HEK293 (cell line): Measurements from ENCODE around the gene CDH7.
A peak's percentile ranks its signal among the peaks of the same experiment; 100 is the strongest.

Experiments used
- CTCF ChIA-PET: fragments of 350-600 bp; formaldehyde crosslinking; extraction: SDS; loops from one replicate; lab custom pipeline; 2021; ENCODE audit warnings: antibody characterized with exemption; lab: Yijun Ruan, JAX
- POLR2A ChIA-PET: fragments of 300-600 bp; formaldehyde crosslinking; extraction: SDS; loops from one replicate; lab custom pipeline; 2020; ENCODE audit warnings: antibody characterized with exemption, inconsistent platforms; lab: Yijun Ruan, JAX
- H3K27ac ChIP-seq: fragments of 200-500 bp; sonication (Bioruptor generic); 2 replicates; pipeline ENCODE4 v1.5.1; 2014; ENCODE audit warnings: low read depth, low read length, control low read depth, inconsistent platforms; ENCODE audit errors: extremely low read depth
- H3K36me3 ChIP-seq, 2 experiments: fragments of 200-500 bp in 1 of 2; sonication (Bioruptor generic) in 1 of 2; 1 replicate in 1 of 2; 2 replicates in 1 of 2; pipeline ENCODE4 v1.5.1; 2014 to 2017; ENCODE audit warnings: inconsistent platforms in 2 of 2, low read length in 2 of 2; ENCODE audit not compliant: control insufficient read depth in 2 of 2, insufficient read depth in 1 of 2
- H3K4me1 ChIP-seq: fragments of 200-500 bp; sonication (Bioruptor generic); 2 replicates; pipeline ENCODE4 v1.5.1; 2014; ENCODE audit warnings: mild to moderate bottlenecking, low read length, inconsistent platforms; ENCODE audit not compliant: control insufficient read depth, insufficient read depth
- H3K4me3 ChIP-seq: 2 replicates; pipeline ENCODE4 v1.5.1; 2011; ENCODE audit warnings: low read depth, mild to moderate bottlenecking, control low read depth, low read length, moderate library complexity
- H3K9me3 ChIP-seq: fragments of 200-500 bp; sonication (Bioruptor generic); 2 replicates; pipeline ENCODE4 v1.5.1; 2014; ENCODE audit warnings: low read depth, low read length, inconsistent platforms; ENCODE audit not compliant: control insufficient read depth, insufficient read depth
- GFI1B ChIP-seq: fragments of 450-650 bp; formaldehyde crosslinking; IDR thresholded peaks from 2 replicates; pipeline ENCODE4 v1.5.1; 2016; ENCODE audit warnings: missing biosample characterization, missing genetic modification characterization
- HOXC10 ChIP-seq: sonication (generic); formaldehyde crosslinking; IDR thresholded peaks from 2 replicates; pipeline ENCODE4 v1.8.1; 2023; ENCODE audit warnings: mild to moderate bottlenecking, missing genetic modification reagents
- YY1 ChIP-seq: fragments of 450-650 bp; formaldehyde crosslinking; IDR thresholded peaks from 2 replicates; pipeline ENCODE4 v1.5.1; 2018; ENCODE audit warnings: missing biosample characterization, missing genetic modification characterization
- ZNF132 ChIP-seq: fragments of 450-650 bp; formaldehyde crosslinking; IDR thresholded peaks from 2 replicates; pipeline ENCODE4 v1.5.1; 2017; ENCODE audit warnings: missing biosample characterization, missing genetic modification characterization, borderline replicate concordance
- ZNF155 ChIP-seq: fragments of 450-650 bp; formaldehyde crosslinking; IDR thresholded peaks from 2 replicates; pipeline ENCODE4 v1.5.1; 2016; ENCODE audit warnings: missing biosample characterization, missing genetic modification characterization
- ZNF16 ChIP-seq: fragments of 450-650 bp; formaldehyde crosslinking; IDR thresholded peaks from 2 replicates; pipeline ENCODE4 v1.5.1; 2016; ENCODE audit warnings: low read depth, missing biosample characterization, missing genetic modification characterization
- ZNF24 ChIP-seq: fragments of 450-650 bp; formaldehyde crosslinking; IDR thresholded peaks from 2 replicates; pipeline ENCODE4 v1.5.1; 2016; ENCODE audit warnings: missing biosample characterization, missing genetic modification characterization
- ZNF266 ChIP-seq: fragments of 450-650 bp; formaldehyde crosslinking; IDR thresholded peaks from 2 replicates; pipeline ENCODE4 v1.5.1; 2016; ENCODE audit warnings: missing biosample characterization, missing genetic modification characterization, low read depth
- ZNF302 ChIP-seq: fragments of 450-650 bp; formaldehyde crosslinking; IDR thresholded peaks from 2 replicates; pipeline ENCODE4 v1.5.1; 2016; ENCODE audit warnings: missing biosample characterization, missing genetic modification characterization, low read depth
- ZNF311 ChIP-seq: fragments of 450-650 bp; formaldehyde crosslinking; IDR thresholded peaks from 2 replicates; pipeline ENCODE4 v1.5.1; 2017; ENCODE audit warnings: missing biosample characterization, missing genetic modification characterization, borderline replicate concordance
- ZNF391 ChIP-seq: fragments of 450-650 bp; formaldehyde crosslinking; IDR thresholded peaks from 2 replicates; pipeline ENCODE4 v1.5.1; 2016; ENCODE audit warnings: low read depth, missing biosample characterization, missing genetic modification characterization, borderline replicate concordance
- ZNF560 ChIP-seq: fragments of 450-650 bp; formaldehyde crosslinking; IDR thresholded peaks from 2 replicates; pipeline ENCODE4 v1.5.1; 2017; ENCODE audit warnings: missing biosample characterization, missing genetic modification characterization, borderline replicate concordance
- ZNF626 ChIP-seq: fragments of 450-650 bp; sonication (Bioruptor Pico); formaldehyde crosslinking; IDR thresholded peaks from 2 replicates; pipeline ENCODE4 v1.5.1; 2018; ENCODE audit warnings: missing biosample characterization, missing genetic modification characterization, inconsistent platforms
- ZNF629 ChIP-seq: fragments of 450-650 bp; formaldehyde crosslinking; IDR thresholded peaks from 2 replicates; pipeline ENCODE4 v1.5.1; 2017; ENCODE audit warnings: missing biosample characterization, missing genetic modification characterization
- ZNF658 ChIP-seq: fragments of 450-650 bp; formaldehyde crosslinking; IDR thresholded peaks from 2 replicates; pipeline ENCODE4; 2016; ENCODE audit warnings: missing biosample characterization, missing genetic modification characterization
- ZNF670 ChIP-seq: fragments of 450-650 bp; formaldehyde crosslinking; IDR thresholded peaks from 2 replicates; pipeline ENCODE4 v1.5.1; 2016; ENCODE audit warnings: missing biosample characterization, missing genetic modification characterization, low read depth
- ZNF777 ChIP-seq: fragments of 450-650 bp; formaldehyde crosslinking; IDR thresholded peaks from 2 replicates; pipeline ENCODE4 v1.5.1; 2017; ENCODE audit warnings: missing biosample characterization, missing genetic modification characterization, borderline replicate concordance
- ZNF830 ChIP-seq: fragments of 450-650 bp; IDR thresholded peaks from 2 replicates; pipeline ENCODE4 v1.5.0; 2018; ENCODE audit warnings: missing biosample characterization, missing genetic modification characterization, low read depth, mild to moderate bottlenecking, moderate library complexity
- TF ChIP-seq, protein P1 (sequence below): fragments of 450-650 bp; formaldehyde crosslinking; IDR thresholded peaks from 2 replicates; pipeline ENCODE4 v1.5.1; 2017; ENCODE audit warnings: missing biosample characterization, missing genetic modification characterization
- TF ChIP-seq, protein P2 (sequence below): fragments of 450-650 bp; formaldehyde crosslinking; IDR thresholded peaks from 2 replicates; pipeline ENCODE4 v1.5.1; 2017; ENCODE audit warnings: missing biosample characterization, missing genetic modification characterization
- TF ChIP-seq, protein P3 (sequence below): fragments of 450-650 bp; formaldehyde crosslinking; IDR thresholded peaks from 2 replicates; pipeline ENCODE4 v1.5.1; 2017; ENCODE audit warnings: missing biosample characterization, missing genetic modification characterization
- TF ChIP-seq, protein P4 (sequence below): fragments of 450-650 bp; formaldehyde crosslinking; IDR thresholded peaks from 2 replicates; pipeline ENCODE4; 2016; ENCODE audit warnings: missing biosample characterization, missing genetic modification characterization

CDH7 gene

DNA sequence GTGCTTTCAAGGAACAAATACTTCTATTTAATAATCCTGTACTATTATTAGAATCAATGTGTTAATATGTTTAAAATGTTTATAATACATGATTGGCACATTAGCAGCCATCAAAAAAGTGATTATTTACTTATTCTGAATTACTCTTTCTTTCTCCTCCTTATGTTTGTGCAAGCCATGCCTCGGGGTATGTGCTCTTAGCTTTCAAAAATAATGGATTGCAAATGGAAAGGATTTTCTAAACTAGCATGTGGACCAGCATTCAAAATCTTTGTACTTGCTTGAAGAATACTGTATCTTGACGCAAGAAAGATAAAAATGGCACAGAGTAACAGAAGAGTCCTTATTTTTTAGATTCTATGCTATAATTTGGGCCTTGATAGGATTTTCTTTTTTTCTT, 156.5 kb downstream of the CDH7 start:
- POLR2A ChIA-PET, result interaction anchor here (1.1 kb wide), 1 partner anchor 9 kb away, joined by 4 read pairs; no protein-coding TSS in a partner anchor
- CTCF ChIA-PET, result interaction anchor here (0.6 to 1.5 kb wide), 2 partner anchors 31 to 1896 kb away, joined by 3 to 7 read pairs; no protein-coding TSS in a partner anchor
- H3K4me3 ChIP-seq, result no peak overlapping the region
- TF ChIP-seq, protein P1, sequence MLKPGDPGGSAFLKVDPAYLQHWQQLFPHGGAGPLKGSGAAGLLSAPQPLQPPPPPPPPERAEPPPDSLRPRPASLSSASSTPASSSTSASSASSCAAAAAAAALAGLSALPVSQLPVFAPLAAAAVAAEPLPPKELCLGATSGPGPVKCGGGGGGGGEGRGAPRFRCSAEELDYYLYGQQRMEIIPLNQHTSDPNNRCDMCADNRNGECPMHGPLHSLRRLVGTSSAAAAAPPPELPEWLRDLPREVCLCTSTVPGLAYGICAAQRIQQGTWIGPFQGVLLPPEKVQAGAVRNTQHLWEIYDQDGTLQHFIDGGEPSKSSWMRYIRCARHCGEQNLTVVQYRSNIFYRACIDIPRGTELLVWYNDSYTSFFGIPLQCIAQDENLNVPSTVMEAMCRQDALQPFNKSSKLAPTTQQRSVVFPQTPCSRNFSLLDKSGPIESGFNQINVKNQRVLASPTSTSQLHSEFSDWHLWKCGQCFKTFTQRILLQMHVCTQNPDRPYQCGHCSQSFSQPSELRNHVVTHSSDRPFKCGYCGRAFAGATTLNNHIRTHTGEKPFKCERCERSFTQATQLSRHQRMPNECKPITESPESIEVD (tag by site-specific recombination), result peak; percentile 47
- TF ChIP-seq ZNF302 (tag by site-specific recombination) (no peak), ZNF155 (tag by site-specific recombination) (no peak), ZNF266 (tag by site-specific recombination) (no peak), ZNF311 (tag by site-specific recombination) (no peak), ZNF560 (tag by site-specific recombination) (no peak), YY1 (tag by site-specific recombination) (no peak), ZNF132 (tag by site-specific recombination) (no peak), ZNF391 (tag by site-specific recombination) (no peak), ZNF830 (no peak), ZNF16 (no peak), GFI1B (tag by site-specific recombination) (no peak)
- TF ChIP-seq, protein P2, sequence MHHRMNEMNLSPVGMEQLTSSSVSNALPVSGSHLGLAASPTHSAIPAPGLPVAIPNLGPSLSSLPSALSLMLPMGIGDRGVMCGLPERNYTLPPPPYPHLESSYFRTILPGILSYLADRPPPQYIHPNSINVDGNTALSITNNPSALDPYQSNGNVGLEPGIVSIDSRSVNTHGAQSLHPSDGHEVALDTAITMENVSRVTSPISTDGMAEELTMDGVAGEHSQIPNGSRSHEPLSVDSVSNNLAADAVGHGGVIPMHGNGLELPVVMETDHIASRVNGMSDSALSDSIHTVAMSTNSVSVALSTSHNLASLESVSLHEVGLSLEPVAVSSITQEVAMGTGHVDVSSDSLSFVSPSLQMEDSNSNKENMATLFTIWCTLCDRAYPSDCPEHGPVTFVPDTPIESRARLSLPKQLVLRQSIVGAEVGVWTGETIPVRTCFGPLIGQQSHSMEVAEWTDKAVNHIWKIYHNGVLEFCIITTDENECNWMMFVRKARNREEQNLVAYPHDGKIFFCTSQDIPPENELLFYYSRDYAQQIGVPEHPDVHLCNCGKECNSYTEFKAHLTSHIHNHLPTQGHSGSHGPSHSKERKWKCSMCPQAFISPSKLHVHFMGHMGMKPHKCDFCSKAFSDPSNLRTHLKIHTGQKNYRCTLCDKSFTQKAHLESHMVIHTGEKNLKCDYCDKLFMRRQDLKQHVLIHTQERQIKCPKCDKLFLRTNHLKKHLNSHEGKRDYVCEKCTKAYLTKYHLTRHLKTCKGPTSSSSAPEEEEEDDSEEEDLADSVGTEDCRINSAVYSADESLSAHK (tag by site-specific recombination), result peak; percentile 77; the same call in 1 of the 2 replicates
- TF ChIP-seq, protein P3, sequence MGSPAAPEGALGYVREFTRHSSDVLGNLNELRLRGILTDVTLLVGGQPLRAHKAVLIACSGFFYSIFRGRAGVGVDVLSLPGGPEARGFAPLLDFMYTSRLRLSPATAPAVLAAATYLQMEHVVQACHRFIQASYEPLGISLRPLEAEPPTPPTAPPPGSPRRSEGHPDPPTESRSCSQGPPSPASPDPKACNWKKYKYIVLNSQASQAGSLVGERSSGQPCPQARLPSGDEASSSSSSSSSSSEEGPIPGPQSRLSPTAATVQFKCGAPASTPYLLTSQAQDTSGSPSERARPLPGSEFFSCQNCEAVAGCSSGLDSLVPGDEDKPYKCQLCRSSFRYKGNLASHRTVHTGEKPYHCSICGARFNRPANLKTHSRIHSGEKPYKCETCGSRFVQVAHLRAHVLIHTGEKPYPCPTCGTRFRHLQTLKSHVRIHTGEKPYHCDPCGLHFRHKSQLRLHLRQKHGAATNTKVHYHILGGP (tag by site-specific recombination), result no peak
- TF ChIP-seq, all 188 proteins: peak for 2
- Histone ChIP-seq H3K36me3 (no peaks in the 10 kb centered on the region), H3K27ac (peak overlapping the region; percentile 51; the same call in 1 of the 2 replicates), H3K9me3 (no peaks in the 10 kb centered on the region), H3K4me1 (peaks cover 35% of the 10 kb centered on the region)

GRCh38 chr18:65919018-65919417, 168.2 kb downstream of the CDH7 start:
- H3K4me1 ChIP-seq, result no peaks in the 10 kb centered on the region
- TF ChIP-seq ZNF777 (tag by site-specific recombination), result no peak
- no peak overlapping the region for H3K4me3 ChIP-seq
- CTCF ChIA-PET, result interaction anchor here (1.3 kb wide), 1 partner anchor 19 kb away, joined by 4 read pairs; no protein-coding TSS in a partner anchor
- POLR2A ChIA-PET, result no interaction called here
- H3K36me3 ChIP-seq, result no peaks in the 10 kb centered on the region
- no peaks in the 10 kb centered on the region for H3K9me3 ChIP-seq
- H3K27ac ChIP-seq, result no peak overlapping the region

GRCh38 chr18:65919663-65920062, 168.9 kb downstream of the CDH7 start:
- Histone ChIP-seq H3K27ac (no peak overlapping the region), H3K4me3 (no peak overlapping the region), H3K9me3 (no peaks in the 10 kb centered on the region), H3K36me3 (no peaks in the 10 kb centered on the region), H3K4me1 (no peaks in the 10 kb centered on the region; the same call in 1 of the 2 replicates)
- CTCF ChIA-PET, result interaction anchor here (1.3 kb wide), 1 partner anchor 19 kb away, joined by 4 read pairs; no protein-coding TSS in a partner anchor
- POLR2A ChIA-PET, result no interaction called here
- TF ChIP-seq ZNF266 (tag by site-specific recombination) (no peak), ZNF626 (tag by site-specific recombination) (no peak), ZNF658 (tag by site-specific recombination) (no peak), HOXC10 (CRISPR knock-in tag) (no peak), ZNF629 (tag by site-specific recombination) (no peak), ZNF670 (tag by site-specific recombination) (no peak), ZNF24 (tag by site-specific recombination) (no peak)
- TF ChIP-seq, protein P4, sequence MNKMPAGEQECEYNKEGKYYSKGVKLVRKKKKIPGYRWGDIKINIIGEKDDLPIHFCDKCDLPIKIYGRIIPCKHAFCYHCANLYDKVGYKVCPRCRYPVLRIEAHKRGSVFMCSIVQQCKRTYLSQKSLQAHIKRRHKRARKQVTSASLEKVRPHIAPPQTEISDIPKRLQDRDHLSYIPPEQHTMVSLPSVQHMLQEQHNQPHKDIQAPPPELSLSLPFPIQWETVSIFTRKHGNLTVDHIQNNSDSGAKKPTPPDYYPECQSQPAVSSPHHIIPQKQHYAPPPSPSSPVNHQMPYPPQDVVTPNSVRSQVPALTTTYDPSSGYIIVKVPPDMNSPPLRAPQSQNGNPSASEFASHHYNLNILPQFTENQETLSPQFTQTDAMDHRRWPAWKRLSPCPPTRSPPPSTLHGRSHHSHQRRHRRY, result no peak
